Measurements from ENCODE around the gene FAM174B.

GRCh38 chr15:92637626-92638025, 17.9 kb downstream of the FAM174B start:
- TF ChIP-seq CTCF (conservative IDR thresholded peaks at IDR 0.05; ENCODE audit: low read depth in 2 of 2): no peak
- TF ChIP-seq JUNB (IDR thresholded peaks at IDR 0.05; ENCODE audit: unreplicated experiment): no peak
- TF ChIP-seq POLR2AphosphoS5 (IDR thresholded peaks at IDR 0.05; ENCODE audit: low read depth): no peak
- no peak for TF ChIP-seq EZH2 (IDR thresholded peaks at IDR 0.05; ENCODE audit: low read depth, unreplicated experiment)
- no peak for TF ChIP-seq ETS1 (IDR thresholded peaks at IDR 0.05)
- no peak for TF ChIP-seq REST (IDR thresholded peaks at IDR 0.05; ENCODE audit: unreplicated experiment)
- no peak for TF ChIP-seq EZH2phosphoT487 (IDR thresholded peaks at IDR 0.05; ENCODE audit: unreplicated experiment)
- no peak for TF ChIP-seq STAT1 (IDR thresholded peaks at IDR 0.05; ENCODE audit: unreplicated experiment)
- no peak for TF ChIP-seq ZNF114 (CRISPR knock-in tag; IDR thresholded peaks at IDR 0.05)
- no peak for TF ChIP-seq ZNF331 (CRISPR knock-in tag; IDR thresholded peaks at IDR 0.05; ENCODE audit: low read depth)
- no peak for TF ChIP-seq CREB1 (CRISPR knock-in tag; IDR thresholded peaks at IDR 0.05; ENCODE audit: low read depth)

All from GM23338 (cell line).